NCI-H82 (cell line): Measurements from ENCODE around the gene ZNRF3.
"Not testable (repeated sequence)": the region's sequence is repeated elsewhere in the genome, so short reads cannot be mapped to it uniquely, and the experiment has no call there.

ENCODE experiments used
- DNase-seq: peaks from one replicate; lab custom pipeline; 2025; lab: John Stamatoyannopoulos, UW

The ZNRF3 gene

GRCh38 chr22:28884747-28885350 lies 1.5 kb downstream of the ZNRF3 start:
- DNase-seq, result peak; percentile 37

- no peak for DNase-seq
Measured at GRCh38 chr22:28885939-28886338, 2.6 kb downstream of the ZNRF3 start.

GRCh38 chr22:28886679-28887078 lies 3.3 kb downstream of the ZNRF3 start:
- not testable (repeated sequence) for DNase-seq

- DNase-seq, result no peak
Measured at GRCh38 chr22:28887725-28888459, 4.5 kb downstream of the ZNRF3 start.

GRCh38 chr22:28889478-28890024 lies 6.2 kb downstream of the ZNRF3 start:
- DNase-seq, result no peak

GRCh38 chr22:28891156-28891733 lies 7.9 kb downstream of the ZNRF3 start:
- no peak for DNase-seq

GRCh38 chr22:28892175-28892731 lies 8.9 kb downstream of the ZNRF3 start:
- DNase-seq, result no peak

- no peak for DNase-seq
Measured at GRCh38 chr22:28893810-28894209, 10.4 kb downstream of the ZNRF3 start.

GRCh38 chr22:28894334-28894733 lies 11.0 kb downstream of the ZNRF3 start:
- no peak for DNase-seq

- no peak for DNase-seq
Measured at GRCh38 chr22:28894807-28895206, 11.4 kb downstream of the ZNRF3 start.

GRCh38 chr22:28896611-28897010 lies 13.2 kb downstream of the ZNRF3 start:
- DNase-seq, result no peak

GRCh38 chr22:28898233-28898629 lies 14.9 kb downstream of the ZNRF3 start:
- DNase-seq, result no peak

- DNase-seq, result no peak
Measured at GRCh38 chr22:28899199-28899853, 16.0 kb downstream of the ZNRF3 start.

- DNase-seq, result no peak
Measured at GRCh38 chr22:28900379-28900925, 17.1 kb downstream of the ZNRF3 start.

GRCh38 chr22:28902490-28902889 lies 19.1 kb downstream of the ZNRF3 start:
- DNase-seq, result no peak

GRCh38 chr22:28903080-28903479 lies 19.7 kb downstream of the ZNRF3 start:
- DNase-seq, result peak; percentile 11

GRCh38 chr22:28903729-28904128 lies 20.4 kb downstream of the ZNRF3 start:
- no peak for DNase-seq

GRCh38 chr22:28904211-28904896 lies 21.0 kb downstream of the ZNRF3 start:
- no peak for DNase-seq

- no peak for DNase-seq
Measured at GRCh38 chr22:28905256-28905832, 22.0 kb downstream of the ZNRF3 start.

GRCh38 chr22:28906312-28906711 lies 22.9 kb downstream of the ZNRF3 start:
- no peak for DNase-seq
